ENCODE measurements around the gene CAMKMT. TPM values are rescaled to one million over a fixed set of nuclear protein-coding genes. Genes with fewer than 3 reads are reported as not detected.

Gene CAMKMT
- total RNA-seq, 2 experiments from 2014 or later: 25.7 to 27.4 TPM

DNA sequence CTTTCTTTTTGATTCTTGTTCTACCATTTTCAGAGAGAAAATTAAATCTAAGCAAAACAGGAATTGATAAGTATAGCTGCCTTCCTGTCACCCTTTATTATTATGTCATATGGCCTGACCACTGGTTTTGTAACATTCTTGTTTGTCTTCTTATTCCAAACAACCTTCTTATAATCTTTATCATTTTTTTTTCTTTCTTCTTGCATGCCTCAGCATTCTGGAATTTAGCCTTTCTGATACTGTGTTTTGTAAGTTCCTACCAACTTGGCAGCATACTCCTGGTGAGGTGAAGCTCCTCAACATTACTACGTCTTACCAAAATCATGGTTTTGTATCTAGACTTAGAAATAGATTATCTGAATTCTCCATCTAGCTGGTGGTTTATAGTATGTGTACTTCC, 199.2 kb downstream of the CAMKMT start:
- Histone ChIP-seq H3K4me3 (ENCODE audit: low read depth, low read length, poor library complexity, severe bottlenecking) (no peak overlapping the region), H3K4me1 (ENCODE audit: insufficient read depth, low read length, poor library complexity, severe bottlenecking) (no peaks in the 10 kb centered on the region), H3K4me2 (ENCODE audit: low read length) (no peak overlapping the region), H4K20me1 (ENCODE audit: insufficient read depth, low read length) (no peaks in the 10 kb centered on the region), H3K79me2 (ENCODE audit: insufficient read depth, low read depth, low read length) (no peaks in the 10 kb centered on the region), H3K36me3 (ENCODE audit: insufficient read depth, low read length) (no peaks in the 10 kb centered on the region), H2AFZ (ENCODE audit: low read length) (no peak overlapping the region), H3K9me3 (ENCODE audit: low read length) (no peaks in the 10 kb centered on the region), H3K9me2 (ENCODE audit: insufficient read depth, low read length) (no peaks in the 10 kb centered on the region), H3K27ac (ENCODE audit: low read depth, low read length, poor library complexity, severe bottlenecking) (no peak overlapping the region)
- CTCF ChIA-PET (ENCODE audit: unreplicated experiment): no interaction called here
- TF ChIP-seq EZH2phosphoT487 (IDR thresholded peaks at IDR 0.05; ENCODE audit: borderline replicate concordance, low read depth, low read length) (no peak), CTCF (conservative IDR thresholded peaks at IDR 0.05; ENCODE audit: low read length) (no peak)
- POLR2A ChIA-PET: interaction anchor here (0.9 kb wide), 1 partner anchor 949 kb away, joined by 3 read pairs; no protein-coding TSS in a partner anchor
- DNase-seq (ENCODE audit: low spot score): no peak
- intact Hi-C loops (cut with micrococcal nuclease; ENCODE audit: unreplicated experiment): no loop called here
- no TSS peak for BruUV-seq (replicated peaks)

DNA sequence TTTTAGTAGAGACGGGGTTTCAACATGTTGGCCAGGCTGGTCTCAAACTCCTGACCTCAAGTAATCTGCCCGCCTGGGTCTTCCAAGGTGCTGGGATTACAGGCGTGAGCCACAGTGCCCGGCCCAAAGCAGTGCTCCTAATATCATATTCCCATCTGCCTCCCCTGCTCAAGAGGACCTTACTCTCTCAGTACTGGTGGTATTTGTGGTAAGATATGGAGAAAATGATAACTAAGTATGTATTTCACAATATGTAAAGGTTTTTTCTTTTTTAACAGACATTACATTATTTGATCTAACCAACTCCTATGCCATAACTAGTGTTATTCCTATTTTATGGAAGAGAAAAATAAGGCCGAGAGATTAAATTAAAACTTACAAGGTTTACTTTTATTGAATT, 201.0 kb downstream of the CAMKMT start:
- H3K9me3 ChIP-seq (ENCODE audit: low read length): no peaks in the 10 kb centered on the region
- intact Hi-C loops (cut with micrococcal nuclease; ENCODE audit: unreplicated experiment): no loop called here
- no peaks in the 10 kb centered on the region for H3K4me1 ChIP-seq (ENCODE audit: insufficient read depth, low read length, poor library complexity, severe bottlenecking)
- no peaks in the 10 kb centered on the region for H3K9me2 ChIP-seq (ENCODE audit: insufficient read depth, low read length)
- H3K79me2 ChIP-seq (ENCODE audit: insufficient read depth, low read depth, low read length): no peaks in the 10 kb centered on the region
- BruUV-seq (replicated peaks): no TSS peak
- no peak overlapping the region for H3K27ac ChIP-seq (ENCODE audit: low read depth, low read length, poor library complexity, severe bottlenecking)
- TF ChIP-seq EZH2phosphoT487 (IDR thresholded peaks at IDR 0.05; ENCODE audit: borderline replicate concordance, low read depth, low read length) (no peak), CTCF (conservative IDR thresholded peaks at IDR 0.05; ENCODE audit: low read length) (no peak)
- no peaks in the 10 kb centered on the region for H4K20me1 ChIP-seq (ENCODE audit: insufficient read depth, low read length)
- no peak for DNase-seq (ENCODE audit: low spot score)
- no peak overlapping the region for H2AFZ ChIP-seq (ENCODE audit: low read length)
- ChIA-PET CTCF (ENCODE audit: unreplicated experiment) (no interaction called here), POLR2A (no interaction called here)
- H3K4me3 ChIP-seq (ENCODE audit: low read depth, low read length, poor library complexity, severe bottlenecking): no peak overlapping the region
- H3K4me2 ChIP-seq (ENCODE audit: low read length): no peak overlapping the region
- H3K36me3 ChIP-seq (ENCODE audit: insufficient read depth, low read length): no peaks in the 10 kb centered on the region

- Histone ChIP-seq H2AFZ (ENCODE audit: low read length) (no peak overlapping the region), H3K9me2 (ENCODE audit: insufficient read depth, low read length) (no peaks in the 10 kb centered on the region), H3K36me3 (ENCODE audit: insufficient read depth, low read length) (no peaks in the 10 kb centered on the region), H3K4me1 (ENCODE audit: insufficient read depth, low read length, poor library complexity, severe bottlenecking) (no peaks in the 10 kb centered on the region), H3K79me2 (ENCODE audit: insufficient read depth, low read depth, low read length) (no peaks in the 10 kb centered on the region), H4K20me1 (ENCODE audit: insufficient read depth, low read length) (no peaks in the 10 kb centered on the region), H3K9me3 (ENCODE audit: low read length) (no peaks in the 10 kb centered on the region), H3K27ac (ENCODE audit: low read depth, low read length, poor library complexity, severe bottlenecking) (no peak overlapping the region), H3K4me2 (ENCODE audit: low read length) (no peak overlapping the region), H3K4me3 (ENCODE audit: low read depth, low read length, poor library complexity, severe bottlenecking) (no peak overlapping the region)
- intact Hi-C loops (cut with micrococcal nuclease; ENCODE audit: unreplicated experiment): no loop called here
- TF ChIP-seq CTCF (conservative IDR thresholded peaks at IDR 0.05; ENCODE audit: low read length): no peak
- TF ChIP-seq EZH2phosphoT487 (IDR thresholded peaks at IDR 0.05; ENCODE audit: borderline replicate concordance, low read depth, low read length): no peak
- CTCF ChIA-PET (ENCODE audit: unreplicated experiment): no interaction called here
- no TSS peak for BruUV-seq (replicated peaks)
- DNase-seq (ENCODE audit: low spot score): no peak
- POLR2A ChIA-PET: no interaction called here
Measured at GRCh38 chr2:44564752-44565151, 203.0 kb downstream of the CAMKMT start.
